Measurements from ENCODE around the gene LAD1.

DNA sequence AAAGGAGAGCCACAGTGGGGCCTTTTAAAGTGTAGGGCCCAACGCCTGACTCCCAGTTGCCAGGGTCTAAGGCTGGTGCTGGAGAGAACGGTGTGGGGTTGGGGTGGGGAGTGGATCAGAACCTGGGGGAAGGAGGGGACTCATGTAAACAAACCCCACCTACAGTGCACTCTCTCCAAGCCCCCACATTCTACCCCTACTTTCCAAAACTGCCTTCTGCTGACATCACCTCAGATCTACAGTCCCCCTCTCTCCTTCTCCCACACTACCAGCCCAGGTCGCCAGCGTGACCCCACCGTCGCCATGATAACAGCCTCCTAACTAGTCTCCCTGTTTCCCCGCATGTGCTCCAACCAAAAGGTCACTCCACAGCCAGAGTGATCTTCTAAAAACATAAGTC is 48.2 kb downstream of the LAD1 start:
- TF ChIP-seq SMC3 (conservative IDR thresholded peaks at IDR 0.05; ENCODE audit: poor library complexity): no peak
- TF ChIP-seq REST (IDR thresholded peaks at IDR 0.05; ENCODE audit: borderline replicate concordance): no peak
- no peak for TF ChIP-seq EZH2 (IDR thresholded peaks at IDR 0.05; ENCODE audit: borderline replicate concordance, insufficient read depth, low read length, poor library complexity, severe bottlenecking)
- TF ChIP-seq, protein P1, sequence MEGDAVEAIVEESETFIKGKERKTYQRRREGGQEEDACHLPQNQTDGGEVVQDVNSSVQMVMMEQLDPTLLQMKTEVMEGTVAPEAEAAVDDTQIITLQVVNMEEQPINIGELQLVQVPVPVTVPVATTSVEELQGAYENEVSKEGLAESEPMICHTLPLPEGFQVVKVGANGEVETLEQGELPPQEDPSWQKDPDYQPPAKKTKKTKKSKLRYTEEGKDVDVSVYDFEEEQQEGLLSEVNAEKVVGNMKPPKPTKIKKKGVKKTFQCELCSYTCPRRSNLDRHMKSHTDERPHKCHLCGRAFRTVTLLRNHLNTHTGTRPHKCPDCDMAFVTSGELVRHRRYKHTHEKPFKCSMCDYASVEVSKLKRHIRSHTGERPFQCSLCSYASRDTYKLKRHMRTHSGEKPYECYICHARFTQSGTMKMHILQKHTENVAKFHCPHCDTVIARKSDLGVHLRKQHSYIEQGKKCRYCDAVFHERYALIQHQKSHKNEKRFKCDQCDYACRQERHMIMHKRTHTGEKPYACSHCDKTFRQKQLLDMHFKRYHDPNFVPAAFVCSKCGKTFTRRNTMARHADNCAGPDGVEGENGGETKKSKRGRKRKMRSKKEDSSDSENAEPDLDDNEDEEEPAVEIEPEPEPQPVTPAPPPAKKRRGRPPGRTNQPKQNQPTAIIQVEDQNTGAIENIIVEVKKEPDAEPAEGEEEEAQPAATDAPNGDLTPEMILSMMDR (IDR thresholded peaks at IDR 0.05; ENCODE audit: poor library complexity, severe bottlenecking): no peak
- TF ChIP-seq POLR2AphosphoS5 (IDR thresholded peaks at IDR 0.05): no peak
- TF ChIP-seq TAF1 (IDR thresholded peaks at IDR 0.05; ENCODE audit: low read depth): no peak

Measured in neural cell (in vitro differentiated cells).